ENCODE results near the gene DGCR6L. TPM values are rescaled to one million over a fixed set of nuclear protein-coding genes. Genes with fewer than 3 reads are reported as not detected.
"Not testable (repeated sequence)": the region's sequence is repeated elsewhere in the genome, so short reads cannot be mapped to it uniquely, and the experiment has no call there.

DGCR6L gene
- total RNA-seq, 5 donors from 2014 or later (not counting 1 experiment from before 2014, with no cell fraction given) = 34.9 to 50.7 (median 46.7) TPM

GRCh38 chr22:20305230-20305893 is 14.5 kb downstream of the DGCR6L start:
- H3K4me3 ChIP-seq (ENCODE audit: control insufficient read depth in 1 of 2, extremely low read depth in 1 of 2, low read length in 1 of 2); H3K36me3 Mint-ChIP-seq; CTCF ChIA-PET; H3K27ac ChIP-seq (ENCODE audit: low read length); H3K36me3 ChIP-seq (ENCODE audit: control insufficient read depth in 2 of 2, extremely low read depth in 1 of 2, insufficient read depth in 1 of 2, low read length in 1 of 2); H3K4me1 Mint-ChIP-seq; POLR2A ChIA-PET; DNase-seq; H3K9me3 ChIP-seq; H3K27me3 Mint-ChIP-seq; H3K27ac Mint-ChIP-seq; H3K4me3 Mint-ChIP-seq; H3K9me3 Mint-ChIP-seq: not testable (repeated sequence)
- 93% methylated on average over 3 of the region's 12 CpGs for WGBS (ENCODE audit: insufficient coverage)
- peaks cover 0 to 40% of the 10 kb centered on the region in 2 experiments for H3K27me3 ChIP-seq (replicated peaks in 1 of 2; ENCODE audit: control insufficient read depth in 2 of 2, extremely low read depth in 1 of 2, insufficient read depth in 2 of 2, low read length in 1 of 2)
- ATAC-seq (replicated peaks in 1 of 4) = peak in 1 of 4 experiments; percentile 9
- H3K4me1 ChIP-seq (ENCODE audit: control insufficient read depth in 1 of 2, extremely low read depth in 1 of 2, insufficient read depth in 2 of 2, low read length in 2 of 2) = peaks cover 2 to 12% of the 10 kb centered on the region in 2 experiments

GRCh38 chr22:20304646-20305045 is 15.2 kb downstream of the DGCR6L start:
- H3K9me3 ChIP-seq = no peaks in the 10 kb centered on the region
- ATAC-seq (replicated peaks in 1 of 4) (no peak), DNase-seq (no peak)
- Mint-ChIP-seq H3K36me3 (no peaks in the 10 kb centered on the region), H3K27me3 (peaks cover 0 to 4% of the 10 kb centered on the region in 2 donors), H3K27ac (no peak overlapping the region), H3K9me3 (no peaks in the 10 kb centered on the region), H3K4me3 (no peak overlapping the region), H3K4me1 (peaks cover 8 to 11% (median 9%) of the 10 kb centered on the region in 3 donors)
- whole genome bisulfite sequencing (ENCODE audit: insufficient coverage) = 84% methylated on average over 4 of the region's 9 CpGs
- peaks cover 5 to 18% of the 10 kb centered on the region in 2 experiments for H3K4me1 ChIP-seq (ENCODE audit: control insufficient read depth in 1 of 2, extremely low read depth in 1 of 2, insufficient read depth in 2 of 2, low read length in 2 of 2)
- no peaks in the 10 kb centered on the region for H3K36me3 ChIP-seq (ENCODE audit: control insufficient read depth in 2 of 2, extremely low read depth in 1 of 2, insufficient read depth in 1 of 2, low read length in 1 of 2)
- H3K27me3 ChIP-seq (replicated peaks in 1 of 2; ENCODE audit: control insufficient read depth in 2 of 2, extremely low read depth in 1 of 2, insufficient read depth in 2 of 2, low read length in 1 of 2) = peaks cover 0 to 40% of the 10 kb centered on the region in 2 experiments
- ChIA-PET POLR2A (no interaction called here), CTCF (no interaction called here)
- H3K27ac ChIP-seq (ENCODE audit: low read length) = no peak overlapping the region
- H3K4me3 ChIP-seq (ENCODE audit: control insufficient read depth in 1 of 2, extremely low read depth in 1 of 2, low read length in 1 of 2) = no peak overlapping the region

- H3K36me3 Mint-ChIP-seq; ATAC-seq (replicated peaks in 1 of 4); H3K9me3 Mint-ChIP-seq; POLR2A ChIA-PET; H3K4me3 ChIP-seq (ENCODE audit: control insufficient read depth in 1 of 2, extremely low read depth in 1 of 2, low read length in 1 of 2); H3K27me3 Mint-ChIP-seq; H3K27ac ChIP-seq (ENCODE audit: low read length); H3K27ac Mint-ChIP-seq; CTCF ChIA-PET; DNase-seq; H3K9me3 ChIP-seq; H3K4me3 Mint-ChIP-seq; H3K36me3 ChIP-seq (ENCODE audit: control insufficient read depth in 2 of 2, extremely low read depth in 1 of 2, insufficient read depth in 1 of 2, low read length in 1 of 2): not testable (repeated sequence)
- Histone ChIP-seq H3K27me3 (replicated peaks in 1 of 2; ENCODE audit: control insufficient read depth in 2 of 2, extremely low read depth in 1 of 2, insufficient read depth in 2 of 2, low read length in 1 of 2) (peaks cover 0 to 40% of the 10 kb centered on the region in 2 experiments), H3K4me1 (ENCODE audit: control insufficient read depth in 1 of 2, extremely low read depth in 1 of 2, insufficient read depth in 2 of 2, low read length in 2 of 2) (peaks cover 5 to 28% of the 10 kb centered on the region in 2 experiments)
- peaks cover 8 to 11% (median 11%) of the 10 kb centered on the region in 3 donors for H3K4me1 Mint-ChIP-seq
- 0% methylated on average over 1 of the region's 7 CpGs for WGBS (ENCODE audit: insufficient coverage)
Observed at GRCh38 chr22:20303229-20303534, 16.7 kb downstream of the DGCR6L start.

- no peaks in the 10 kb centered on the region for H3K36me3 Mint-ChIP-seq
- H3K27me3 ChIP-seq (replicated peaks in 1 of 2; ENCODE audit: control insufficient read depth in 2 of 2, extremely low read depth in 1 of 2, insufficient read depth in 2 of 2, low read length in 1 of 2) = peaks cover 0 to 40% of the 10 kb centered on the region in 2 experiments
- H3K27ac Mint-ChIP-seq = no peak overlapping the region
- no peak overlapping the region for H3K4me3 ChIP-seq (ENCODE audit: control insufficient read depth in 1 of 2, extremely low read depth in 1 of 2, low read length in 1 of 2)
- H3K27me3 Mint-ChIP-seq = peaks cover 0 to 4% of the 10 kb centered on the region in 2 donors
- DNase-seq (no peak), ATAC-seq (replicated peaks in 1 of 4) (no peak)
- H3K4me3 Mint-ChIP-seq = no peak overlapping the region
- H3K4me1 ChIP-seq (ENCODE audit: control insufficient read depth in 1 of 2, extremely low read depth in 1 of 2, insufficient read depth in 2 of 2, low read length in 2 of 2) = peaks cover 5 to 28% of the 10 kb centered on the region in 2 experiments
- no peaks in the 10 kb centered on the region for H3K9me3 ChIP-seq
- H3K27ac ChIP-seq (ENCODE audit: low read length) = no peak overlapping the region
- peaks cover 11 to 17% (median 11%) of the 10 kb centered on the region in 3 donors for H3K4me1 Mint-ChIP-seq
- H3K9me3 Mint-ChIP-seq = no peaks in the 10 kb centered on the region
- no peaks in the 10 kb centered on the region for H3K36me3 ChIP-seq (ENCODE audit: control insufficient read depth in 2 of 2, extremely low read depth in 1 of 2, insufficient read depth in 1 of 2, low read length in 1 of 2)
- ChIA-PET POLR2A (no interaction called here), CTCF (no interaction called here)
- WGBS (ENCODE audit: insufficient coverage) = 93% methylated on average over 4 of the region's 13 CpGs
Observed at GRCh38 chr22:20302438-20303228, 17.2 kb downstream of the DGCR6L start.

- no peak overlapping the region for H3K27ac Mint-ChIP-seq
- H3K9me3 Mint-ChIP-seq = no peaks in the 10 kb centered on the region
- ATAC-seq (replicated peaks in 1 of 4) (peak; percentile 40 to 57 (median 51)), DNase-seq (peak in 5 of 35 experiments; percentile 23 to 39 (median 27))
- H3K27me3 Mint-ChIP-seq = peaks cover 0 to 1% of the 10 kb centered on the region in 2 donors
- H3K4me3 ChIP-seq (ENCODE audit: control insufficient read depth in 1 of 2, extremely low read depth in 1 of 2, low read length in 1 of 2) = peak overlapping the region; percentile 46 to 77
- no peaks in the 10 kb centered on the region for H3K36me3 Mint-ChIP-seq
- no peak overlapping the region for H3K27ac ChIP-seq (ENCODE audit: low read length)
- no peaks in the 10 kb centered on the region for H3K9me3 ChIP-seq
- H3K27me3 ChIP-seq (replicated peaks in 1 of 2; ENCODE audit: control insufficient read depth in 2 of 2, extremely low read depth in 1 of 2, insufficient read depth in 2 of 2, low read length in 1 of 2) = peaks cover 0 to 33% of the 10 kb centered on the region in 2 experiments
- POLR2A ChIA-PET = no interaction called here
- peaks cover 11 to 21% (median 12%) of the 10 kb centered on the region in 3 donors for H3K4me1 Mint-ChIP-seq
- WGBS (ENCODE audit: insufficient coverage) = under 1% methylated on average over 52 of the region's 52 CpGs
- H3K36me3 ChIP-seq (ENCODE audit: control insufficient read depth in 2 of 2, extremely low read depth in 1 of 2, insufficient read depth in 1 of 2, low read length in 1 of 2) = no peaks in the 10 kb centered on the region
- CTCF ChIA-PET = no interaction called here
- peak overlapping the region; percentile 56 to 78 (median 66) for H3K4me3 Mint-ChIP-seq
- H3K4me1 ChIP-seq (ENCODE audit: control insufficient read depth in 1 of 2, extremely low read depth in 1 of 2, insufficient read depth in 2 of 2, low read length in 2 of 2) = peaks cover 3 to 20% of the 10 kb centered on the region in 2 experiments
Observed at GRCh38 chr22:20299746-20300136, 20.1 kb downstream of the DGCR6L start.

- no peaks in the 10 kb centered on the region for H3K27me3 Mint-ChIP-seq
- CTCF ChIA-PET = no interaction called here
- WGBS (ENCODE audit: insufficient coverage) = 7% methylated on average over 90 of the region's 90 CpGs
Observed at GRCh38 chr22:20298803-20299745, 20.8 kb downstream of the DGCR6L start.

More at GRCh38 chr22:20298803-20299745, 20.8 kb downstream of the DGCR6L start:
- Histone ChIP-seq H3K27ac (ENCODE audit: low read length) (no peak overlapping the region), H3K9me3 (no peaks in the 10 kb centered on the region), H3K27me3 (replicated peaks in 1 of 2; ENCODE audit: control insufficient read depth in 2 of 2, extremely low read depth in 1 of 2, insufficient read depth in 2 of 2, low read length in 1 of 2) (peaks cover 0 to 27% of the 10 kb centered on the region in 2 experiments), H3K36me3 (ENCODE audit: control insufficient read depth in 2 of 2, extremely low read depth in 1 of 2, insufficient read depth in 1 of 2, low read length in 1 of 2) (no peaks in the 10 kb centered on the region), H3K4me1 (ENCODE audit: control insufficient read depth in 1 of 2, extremely low read depth in 1 of 2, insufficient read depth in 2 of 2, low read length in 2 of 2) (peaks cover 3 to 20% of the 10 kb centered on the region in 2 experiments), H3K4me3 (ENCODE audit: control insufficient read depth in 1 of 2, extremely low read depth in 1 of 2, low read length in 1 of 2) (peak overlapping the region; percentile 41 to 46)
- Mint-ChIP-seq H3K4me1 (peaks cover 11 to 21% (median 12%) of the 10 kb centered on the region in 3 donors), H3K4me3 (peak overlapping the region; percentile 75 to 78 (median 78)), H3K36me3 (no peaks in the 10 kb centered on the region), H3K9me3 (no peaks in the 10 kb centered on the region), H3K27ac (peak overlapping the region in 1 of 2 donors; percentile 64)
- DNase-seq (peak; percentile 76 to 94 (median 87)), ATAC-seq (replicated peaks in 1 of 4) (peak; percentile 88 to 92 (median 90))
- POLR2A ChIA-PET = interaction anchor here in 1 of 2 donors (0.7 kb wide), 1 partner anchor 199 kb away, joined by 4 read pairs; no protein-coding TSS in a partner anchor

All from T-cell (primary cell).